HG02970 (cell line): ENCODE results near the gene KDM2A.

ENCODE experiments used
- ATAC-seq: cut with Tn5 transposase; IDR thresholded peaks from one replicate; pipeline ENCODE4 v1.9.1; 2021; ENCODE audit warnings: mild to moderate bottlenecking, moderate library complexity, moderate number of reproducible peaks; ENCODE audit not compliant: unreplicated experiment, low FRiP score

Gene KDM2A

DNA sequence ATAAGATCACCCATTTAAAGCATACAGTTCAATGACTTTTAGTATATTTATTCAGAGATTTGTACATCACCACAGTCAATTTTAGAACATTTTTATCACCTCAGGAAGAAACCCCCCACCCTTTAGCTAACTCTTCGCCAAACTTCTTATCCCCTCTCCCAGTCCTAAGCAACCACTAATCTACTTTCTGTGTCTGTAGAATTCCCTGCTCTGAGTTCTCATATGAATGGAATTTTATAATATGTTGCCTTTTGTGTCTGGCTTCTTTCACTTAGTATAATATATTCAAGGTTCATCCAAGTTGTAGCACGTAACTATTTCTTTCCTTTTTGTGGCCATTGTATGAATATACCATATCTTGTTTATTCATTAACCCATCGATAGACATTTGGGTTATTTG, 173.6 kb downstream of the KDM2A start:
- ATAC-seq, result no peak

DNA sequence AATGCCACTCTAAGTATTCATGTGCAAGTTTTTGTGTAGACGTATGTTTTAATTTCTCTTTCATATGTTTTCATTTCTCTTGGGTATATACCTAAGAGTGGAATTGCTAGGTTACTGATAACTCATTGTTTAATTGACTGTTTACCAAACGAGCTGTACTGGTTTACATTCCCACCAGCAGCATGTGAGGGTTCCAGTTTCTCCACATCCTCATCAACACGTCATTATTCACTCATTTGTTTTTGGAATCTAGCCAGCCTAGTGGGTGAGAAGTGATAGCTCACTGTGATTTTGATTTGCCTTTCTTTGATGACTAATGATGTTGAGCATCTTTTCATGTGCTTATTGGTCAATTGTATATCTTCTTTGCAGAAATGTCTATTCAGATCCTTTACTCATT, 174.0 kb downstream of the KDM2A start:
- no peak for ATAC-seq

DNA sequence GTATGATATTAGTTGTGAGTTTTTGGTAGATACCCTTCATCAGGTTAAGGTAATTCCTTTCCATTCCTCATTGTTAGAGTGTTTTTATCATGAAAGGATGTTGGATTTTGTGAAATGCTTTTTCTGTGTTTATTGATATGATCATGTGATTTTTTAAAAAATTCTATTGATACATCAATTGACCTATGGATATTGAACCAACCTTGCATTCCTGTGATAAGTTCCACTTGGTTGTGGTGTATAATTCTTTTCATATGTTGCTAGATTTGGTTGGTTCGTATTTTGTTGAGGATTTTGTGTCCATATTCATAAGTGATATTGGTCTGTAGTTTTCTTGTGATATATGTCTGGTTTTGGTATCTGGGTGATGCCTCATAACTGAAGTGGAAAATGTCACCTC, 176.8 kb downstream of the KDM2A start:
- no peak for ATAC-seq

DNA sequence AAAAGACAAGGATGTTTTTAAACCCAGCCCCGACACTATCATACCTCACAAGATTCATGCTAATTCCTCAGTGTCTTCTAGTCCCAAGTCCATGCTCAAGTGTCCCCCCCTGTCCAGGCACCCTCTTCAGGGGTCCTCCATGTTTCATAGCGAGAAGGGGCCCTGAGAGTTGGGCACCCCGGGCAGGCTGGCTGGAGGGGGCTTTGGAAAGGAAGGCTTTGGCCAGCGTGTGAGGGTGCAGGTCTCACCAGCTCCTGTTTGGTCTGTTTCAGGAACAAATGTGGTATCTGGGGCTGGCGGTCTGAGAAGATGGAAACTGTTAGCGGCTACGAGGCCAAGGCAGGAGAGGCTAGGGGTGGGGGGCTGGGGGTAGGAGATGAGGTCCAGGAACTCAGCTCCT, 179.7 kb downstream of the KDM2A start:
- ATAC-seq, result no peak

DNA sequence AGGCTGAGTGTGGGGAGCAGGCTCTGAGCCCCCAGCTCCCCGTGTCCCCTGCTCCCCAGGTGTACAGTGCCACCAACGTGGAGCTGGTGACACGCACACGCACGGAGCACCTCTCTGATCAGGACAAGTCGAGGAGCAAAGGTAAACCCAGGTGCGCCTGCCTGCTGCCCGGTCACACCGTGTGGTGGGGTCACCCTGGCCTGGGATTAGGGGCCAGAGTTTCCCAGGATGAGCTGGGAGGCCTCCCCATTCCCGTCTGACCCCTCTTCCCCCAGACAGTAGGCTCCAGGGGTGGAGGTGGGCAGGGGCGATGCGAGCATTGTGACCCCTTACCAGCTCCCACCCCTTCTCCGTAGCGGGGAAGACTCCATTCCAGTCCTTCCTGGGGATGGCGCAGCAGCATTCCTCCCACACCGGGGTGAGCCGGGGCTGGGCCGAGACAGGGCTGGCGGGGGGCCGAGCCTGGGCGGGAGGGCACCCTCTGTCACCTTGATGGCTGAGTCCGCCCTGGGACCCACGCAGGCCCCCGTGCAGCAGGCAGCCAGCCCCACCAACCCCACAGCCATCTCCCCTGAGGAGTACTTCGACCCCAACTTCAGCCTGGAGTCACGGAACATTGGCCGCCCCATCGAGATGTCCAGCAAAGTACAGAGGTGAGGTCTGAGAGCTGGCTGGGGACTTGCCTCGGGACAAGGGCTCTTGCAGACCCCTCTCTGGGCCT, 180.6 kb downstream of the KDM2A start:
- ATAC-seq, result no peak

DNA sequence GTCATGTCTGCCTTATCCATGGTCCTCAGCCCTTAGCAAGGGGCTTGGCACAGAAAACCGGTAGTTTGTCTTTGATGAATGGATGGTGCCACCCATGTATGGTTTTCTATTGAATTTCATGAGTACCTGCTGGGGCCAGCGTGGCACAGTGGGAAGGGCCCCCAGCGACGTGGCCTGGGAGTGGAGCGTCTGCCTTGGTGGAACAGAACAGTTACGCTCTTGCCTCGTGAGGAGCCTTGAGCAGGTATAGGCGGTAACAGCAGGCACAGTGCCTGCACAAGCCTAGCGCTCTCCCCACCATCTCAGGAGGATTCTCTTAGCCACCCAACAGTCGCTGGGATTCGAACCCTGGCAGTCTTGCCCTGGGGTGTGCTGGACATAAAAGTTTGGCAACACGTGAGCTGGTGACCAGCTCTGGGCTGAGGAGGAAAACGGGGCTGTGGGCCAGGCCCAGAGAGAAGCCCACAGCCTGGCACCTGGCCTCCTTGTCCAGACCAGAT, 181.2 kb downstream of the KDM2A start:
- ATAC-seq, result no peak

GRCh38 chr11:67300756-67301312, 181.8 kb downstream of the KDM2A start:
- ATAC-seq, result no peak

DNA sequence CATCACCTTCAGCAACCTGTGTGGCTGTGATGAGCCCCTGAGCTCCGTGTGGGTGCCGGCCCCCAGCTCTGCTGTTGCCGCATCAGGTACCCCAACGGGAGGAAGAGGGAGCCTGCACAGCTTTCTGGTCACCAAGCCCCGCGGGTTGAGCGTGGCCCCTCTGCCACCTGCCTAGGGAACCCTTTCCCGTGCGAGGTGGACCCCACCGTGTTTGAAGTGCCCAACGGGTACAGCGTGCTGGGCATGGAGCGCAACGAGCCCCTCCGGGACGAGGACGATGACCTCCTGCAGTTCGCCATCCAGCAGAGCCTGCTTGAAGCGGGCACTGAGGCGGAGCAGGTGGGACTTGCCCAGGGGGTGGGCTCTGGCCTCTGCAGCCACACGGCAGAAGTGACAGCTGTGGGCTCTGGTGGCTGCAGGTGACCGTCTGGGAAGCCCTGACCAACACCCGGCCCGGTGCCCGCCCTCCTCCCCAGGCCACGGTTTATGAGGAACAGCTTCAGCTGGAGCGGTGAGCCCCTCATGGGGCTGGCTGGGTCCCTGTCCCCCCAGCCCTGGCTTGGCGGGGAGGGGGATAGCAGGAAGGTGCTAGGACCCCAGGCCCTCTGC, 182.4 kb downstream of the KDM2A start:
- ATAC-seq, result no peak

DNA sequence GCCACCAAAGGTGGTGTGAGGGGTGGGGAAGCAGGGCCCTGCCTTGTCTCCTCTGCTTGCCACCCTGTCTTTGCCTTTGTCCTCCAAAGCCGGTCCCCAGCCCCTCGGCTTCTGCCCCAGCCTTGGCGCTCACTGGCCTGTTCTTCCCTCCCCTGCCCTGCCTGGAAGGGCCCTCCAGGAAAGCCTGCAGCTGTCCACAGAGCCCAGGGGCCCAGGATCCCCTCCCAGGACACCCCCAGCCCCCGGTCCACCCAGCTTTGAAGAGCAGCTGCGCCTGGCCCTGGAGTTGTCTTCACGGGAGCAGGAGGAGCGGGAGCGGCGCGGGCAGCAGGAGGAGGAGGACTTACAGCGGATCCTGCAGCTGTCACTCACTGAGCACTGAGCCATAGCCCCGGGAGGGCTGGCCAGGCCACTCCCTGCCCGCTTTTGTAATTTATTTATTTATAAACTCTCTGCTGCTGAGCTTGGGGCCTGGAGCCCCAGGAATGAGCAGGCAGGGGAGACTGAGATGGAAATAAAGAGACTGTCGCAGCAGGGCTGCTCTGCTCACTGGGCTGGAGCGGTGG, 183.0 kb downstream of the KDM2A start:
- no peak for ATAC-seq

GRCh38 chr11:67302571-67303131, 183.6 kb downstream of the KDM2A start:
- ATAC-seq, result no peak

GRCh38 chr11:67303132-67303834, 184.2 kb downstream of the KDM2A start, which contains the start of gene SSH3:
Gene SSH3, plus strand, starts transcription at chr11:67303530. Its CDS starts 96 bp downstream, at chr11:67303626.
- no peak for ATAC-seq

GRCh38 chr11:67303835-67304411, 184.9 kb downstream of the KDM2A start:
- no peak for ATAC-seq

GRCh38 chr11:67304511-67305113, 185.5 kb downstream of the KDM2A start:
- no peak for ATAC-seq

DNA sequence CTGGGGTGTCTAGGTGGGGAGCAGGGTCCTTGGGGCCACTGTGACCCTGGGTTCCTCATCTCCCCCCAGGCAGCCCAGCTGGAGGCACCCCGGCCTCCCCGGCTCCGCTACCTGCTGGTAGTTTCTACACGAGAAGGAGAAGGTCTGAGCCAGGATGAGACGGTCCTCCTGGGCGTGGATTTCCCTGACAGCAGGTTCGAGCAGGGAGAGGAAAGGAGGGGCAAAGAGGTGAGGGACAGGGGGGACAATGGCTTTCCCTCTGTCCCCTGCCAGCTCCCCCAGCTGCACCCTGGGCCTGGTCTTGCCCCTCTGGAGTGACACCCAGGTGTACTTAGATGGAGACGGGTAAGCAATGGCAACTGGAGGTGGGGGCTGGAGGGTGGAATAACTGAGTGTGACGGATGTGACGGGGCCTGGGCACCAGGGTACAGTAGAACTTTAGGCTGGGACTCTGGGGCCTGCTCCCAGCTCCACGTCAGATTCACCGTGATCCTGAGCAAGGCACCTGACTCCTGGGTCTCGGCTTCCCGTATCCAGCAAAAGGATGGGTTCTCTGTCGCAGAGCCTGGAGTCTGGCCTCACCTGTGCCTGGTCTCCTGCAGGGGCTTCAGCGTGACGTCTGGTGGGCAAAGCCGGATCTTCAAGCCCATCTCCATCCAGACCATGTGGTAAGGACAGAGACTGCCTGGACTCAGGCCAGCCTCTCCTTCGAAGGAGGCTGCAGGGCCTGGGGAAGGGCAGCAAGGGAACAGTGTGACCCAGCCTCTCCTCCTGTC, 187.9 kb downstream of the KDM2A start:
- ATAC-seq, result no peak

DNA sequence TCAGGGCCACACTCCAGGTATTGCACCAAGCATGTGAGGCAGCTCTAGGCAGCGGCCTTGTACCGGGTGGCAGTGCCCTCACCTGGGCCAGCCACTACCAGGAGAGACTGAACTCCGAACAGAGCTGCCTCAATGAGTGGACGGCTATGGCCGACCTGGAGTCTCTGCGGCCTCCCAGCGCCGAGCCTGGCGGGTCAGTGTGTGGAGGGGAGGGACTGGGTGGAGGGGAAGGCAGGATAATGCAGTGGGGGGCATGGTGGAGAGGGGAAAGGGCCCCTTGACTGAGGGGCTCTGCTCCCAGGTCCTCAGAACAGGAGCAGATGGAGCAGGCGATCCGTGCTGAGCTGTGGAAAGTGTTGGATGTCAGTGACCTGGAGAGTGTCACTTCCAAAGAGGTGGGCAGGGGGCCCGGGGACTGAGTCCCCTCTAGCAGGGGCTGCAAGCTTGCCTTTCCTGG, 188.5 kb downstream of the KDM2A start:
- ATAC-seq, result no peak
